IPS-18a (cell line): ENCODE results near the gene IRAK2.
"Not testable (repeated sequence)": the region's sequence is repeated elsewhere in the genome, so short reads cannot be mapped to it uniquely, and the experiment has no call there.

ENCODE experiments used
- H3K27ac ChIP-seq: one replicate; pipeline ENCODE4 v1.5.1; 2013; ENCODE audit warnings: low read length
- H3K27me3 ChIP-seq: one replicate; pipeline ENCODE4 v1.6.1; 2013; ENCODE audit warnings: mild to moderate bottlenecking, low read length; ENCODE audit not compliant: control insufficient read depth, insufficient read depth
- H3K36me3 ChIP-seq: one replicate; pipeline ENCODE4 v1.6.1; 2013; ENCODE audit warnings: low read depth, low read length; ENCODE audit not compliant: control insufficient read depth
- H3K4me1 ChIP-seq: one replicate; pipeline ENCODE4 v1.6.1; 2013; ENCODE audit warnings: low read depth, low read length; ENCODE audit not compliant: control insufficient read depth
- H3K4me3 ChIP-seq: one replicate; pipeline ENCODE4 v1.5.1; 2013; ENCODE audit warnings: low read length
- H3K9ac ChIP-seq: one replicate; pipeline ENCODE4 v1.6.1; 2013; ENCODE audit warnings: mild to moderate bottlenecking, low read length, moderate library complexity
- H3K9me3 ChIP-seq: one replicate; pipeline ENCODE4 v1.6.1; 2013; ENCODE audit warnings: low read depth, low read length; ENCODE audit not compliant: control insufficient read depth

The IRAK2 gene

GRCh38 chr3:10251006-10251405, 86.3 kb downstream of the IRAK2 start:
- Histone ChIP-seq H3K27ac (no peak overlapping the region), H3K4me1 (peaks cover 10% of the 10 kb centered on the region), H3K9me3 (peaks cover 3% of the 10 kb centered on the region), H3K9ac (no peak overlapping the region), H3K36me3 (peaks cover 8% of the 10 kb centered on the region), H3K27me3 (no peaks in the 10 kb centered on the region), H3K4me3 (no peak overlapping the region)

DNA sequence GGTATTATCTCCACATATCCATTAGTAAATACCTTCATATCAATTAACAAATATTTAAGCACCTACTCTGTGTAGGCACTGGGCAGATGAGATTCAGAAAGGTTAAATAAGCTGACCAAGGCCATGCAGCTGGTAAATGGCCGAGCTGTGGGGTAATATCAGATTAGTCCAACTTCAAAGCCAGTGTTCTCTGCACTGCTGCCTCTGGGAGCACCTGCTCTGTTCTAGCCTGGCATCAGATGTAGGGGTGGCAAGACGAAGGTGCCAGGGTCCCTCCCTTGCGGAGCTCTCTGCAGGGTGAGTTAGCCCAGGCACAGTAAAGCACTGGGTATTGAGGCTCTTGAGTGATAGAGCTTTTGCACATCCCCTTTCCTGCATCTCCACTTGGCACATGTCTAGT, 89.0 kb downstream of the IRAK2 start:
- Histone ChIP-seq H3K27me3 (no peaks in the 10 kb centered on the region), H3K9me3 (no peaks in the 10 kb centered on the region), H3K4me3 (no peak overlapping the region), H3K4me1 (peaks cover 6% of the 10 kb centered on the region), H3K9ac (no peak overlapping the region), H3K27ac (no peak overlapping the region), H3K36me3 (peaks cover 10% of the 10 kb centered on the region)

- Histone ChIP-seq H3K4me1 (no peaks in the 10 kb centered on the region), H3K4me3 (no peak overlapping the region), H3K36me3 (peaks cover 26% of the 10 kb centered on the region), H3K9ac (no peak overlapping the region), H3K9me3 (no peaks in the 10 kb centered on the region), H3K27ac (no peak overlapping the region), H3K27me3 (no peaks in the 10 kb centered on the region)
These were observed 91.1 kb downstream of the IRAK2 start for GRCh38 chr3:10255835-10256234.

- Histone ChIP-seq H3K9me3 (no peaks in the 10 kb centered on the region), H3K9ac (no peak overlapping the region), H3K4me3 (no peak overlapping the region), H3K4me1 (peaks cover 5% of the 10 kb centered on the region), H3K36me3 (peaks cover 25% of the 10 kb centered on the region), H3K27ac (no peak overlapping the region), H3K27me3 (no peaks in the 10 kb centered on the region)
These were observed 94.3 kb downstream of the IRAK2 start for GRCh38 chr3:10259036-10259435.

GRCh38 chr3:10259798-10260197, 95.1 kb downstream of the IRAK2 start:
- Histone ChIP-seq H3K36me3 (peaks cover 25% of the 10 kb centered on the region), H3K4me3 (no peak overlapping the region), H3K27ac (no peak overlapping the region), H3K9ac (no peak overlapping the region), H3K4me1 (peaks cover 7% of the 10 kb centered on the region), H3K9me3 (no peaks in the 10 kb centered on the region), H3K27me3 (no peaks in the 10 kb centered on the region)

DNA sequence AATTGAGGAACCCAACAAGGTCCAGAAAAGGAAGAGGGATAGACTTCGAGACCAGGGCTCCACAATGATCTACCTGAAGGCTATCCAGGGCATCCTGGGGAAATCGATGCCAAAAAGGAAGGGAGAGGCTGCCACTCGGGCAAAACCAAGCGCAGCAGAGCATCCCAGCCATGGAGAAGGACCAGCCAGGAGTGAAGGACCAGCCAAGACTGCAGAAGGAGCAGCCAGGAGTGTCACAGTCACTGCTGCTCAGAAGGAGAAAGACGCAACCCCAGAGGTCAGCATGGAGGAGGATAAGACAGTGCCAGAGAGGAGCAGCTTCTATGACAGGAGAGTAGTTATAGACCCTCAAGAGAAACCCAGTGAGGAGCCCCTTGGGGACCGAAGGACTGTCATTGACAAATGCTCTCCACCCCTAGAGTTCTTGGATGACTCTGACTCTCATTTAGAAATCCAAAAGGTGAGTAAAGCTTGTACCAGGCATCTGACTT, 95.5 kb downstream of the IRAK2 start:
- H3K4me3 ChIP-seq, result no peak overlapping the region
- H3K9ac ChIP-seq, result no peak overlapping the region
- peaks cover 7% of the 10 kb centered on the region for H3K4me1 ChIP-seq
- H3K27ac ChIP-seq, result no peak overlapping the region
- no peaks in the 10 kb centered on the region for H3K9me3 ChIP-seq
- no peaks in the 10 kb centered on the region for H3K27me3 ChIP-seq
- peaks cover 25% of the 10 kb centered on the region for H3K36me3 ChIP-seq

DNA sequence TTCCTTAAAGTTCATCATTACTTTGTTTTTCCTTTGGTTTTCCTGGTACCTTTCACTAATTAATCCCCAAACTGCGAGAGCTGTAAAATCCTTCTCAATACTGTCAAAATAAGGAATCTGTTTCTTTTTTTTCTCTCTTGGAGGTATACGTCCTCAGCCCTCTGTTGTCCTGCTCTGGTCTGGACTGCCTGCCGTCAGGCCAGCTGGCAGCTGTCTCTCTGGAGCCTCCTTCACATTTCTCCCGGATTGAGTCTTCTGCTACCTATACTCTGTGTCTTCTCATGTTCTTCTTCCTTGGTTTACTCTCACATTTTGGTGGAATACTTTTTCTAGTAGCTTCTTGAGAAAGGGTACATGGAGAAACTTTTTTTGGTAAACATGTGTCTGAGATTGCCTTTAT, 97.3 kb downstream of the IRAK2 start:
- peaks cover 7% of the 10 kb centered on the region for H3K4me1 ChIP-seq
- H3K27me3 ChIP-seq, result no peaks in the 10 kb centered on the region
- no peak overlapping the region for H3K9ac ChIP-seq
- no peak overlapping the region for H3K4me3 ChIP-seq
- peaks cover 21% of the 10 kb centered on the region for H3K36me3 ChIP-seq
- no peak overlapping the region for H3K27ac ChIP-seq
- no peaks in the 10 kb centered on the region for H3K9me3 ChIP-seq

- H3K4me1 ChIP-seq, result peaks cover 7% of the 10 kb centered on the region
- H3K4me3 ChIP-seq, result no peak overlapping the region
- no peak overlapping the region for H3K27ac ChIP-seq
- H3K9ac ChIP-seq, result no peak overlapping the region
- no peaks in the 10 kb centered on the region for H3K27me3 ChIP-seq
- H3K9me3 ChIP-seq, result no peaks in the 10 kb centered on the region
- H3K36me3 ChIP-seq, result peaks cover 21% of the 10 kb centered on the region
These were observed 99.1 kb downstream of the IRAK2 start for GRCh38 chr3:10263646-10264363.

GRCh38 chr3:10265833-10266232, 101.1 kb downstream of the IRAK2 start:
- Histone ChIP-seq H3K4me1 (peaks cover 7% of the 10 kb centered on the region), H3K4me3 (no peak overlapping the region), H3K9me3 (no peaks in the 10 kb centered on the region), H3K27ac (no peak overlapping the region), H3K9ac (no peak overlapping the region), H3K27me3 (no peaks in the 10 kb centered on the region), H3K36me3 (peaks cover 23% of the 10 kb centered on the region)

DNA sequence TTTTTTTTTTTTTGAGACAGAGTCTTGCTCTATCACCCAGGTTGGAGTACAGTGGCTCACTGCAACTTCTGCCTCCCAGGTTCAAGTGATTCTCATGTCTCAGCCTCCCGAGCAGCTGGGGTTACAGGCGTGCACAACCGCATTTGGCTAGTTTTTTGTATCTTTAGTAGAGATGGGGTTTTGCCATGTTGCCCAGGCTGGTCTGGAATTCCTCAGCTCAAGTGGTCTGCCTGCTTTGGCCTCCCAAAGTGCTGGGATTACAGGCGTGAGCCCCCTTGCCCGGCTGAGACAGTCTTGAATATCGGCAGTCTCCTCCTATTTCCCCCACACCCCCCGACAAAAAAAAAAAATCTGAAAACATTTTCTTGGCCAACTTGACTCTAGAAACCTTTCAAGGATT, 102.2 kb downstream of the IRAK2 start:
- not testable (repeated sequence) for H3K27me3 ChIP-seq, H3K9me3 ChIP-seq, H3K9ac ChIP-seq, H3K4me1 ChIP-seq, H3K4me3 ChIP-seq, H3K27ac ChIP-seq
- H3K36me3 ChIP-seq, result peaks cover 21% of the 10 kb centered on the region

DNA sequence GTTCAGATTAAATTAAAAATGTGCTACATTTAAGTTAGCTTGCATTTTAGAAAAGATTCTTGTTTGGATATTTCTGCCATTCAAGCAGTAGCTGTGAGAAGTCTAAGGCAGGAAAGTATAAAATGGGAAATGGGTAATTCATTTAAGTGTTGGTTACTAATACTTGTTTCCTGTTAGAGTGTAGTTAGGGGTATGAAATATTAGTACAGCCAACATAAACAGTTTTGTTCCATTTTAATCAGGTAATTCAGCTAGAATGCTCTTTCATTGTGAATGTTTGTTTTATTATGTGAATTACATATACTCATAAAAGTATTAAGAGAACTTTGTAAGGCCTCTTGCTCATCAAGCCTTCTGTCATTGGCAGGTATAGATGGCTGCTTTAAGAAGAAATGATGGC, 103.4 kb downstream of the IRAK2 start:
- Histone ChIP-seq H3K4me1 (peaks cover 7% of the 10 kb centered on the region), H3K4me3 (no peak overlapping the region), H3K9me3 (no peaks in the 10 kb centered on the region), H3K9ac (no peak overlapping the region), H3K27ac (no peak overlapping the region), H3K36me3 (peaks cover 19% of the 10 kb centered on the region), H3K27me3 (no peaks in the 10 kb centered on the region)

- Histone ChIP-seq H3K4me1 (peaks cover 3% of the 10 kb centered on the region), H3K27ac (no peak overlapping the region), H3K9ac (no peak overlapping the region), H3K36me3 (peaks cover 19% of the 10 kb centered on the region), H3K4me3 (no peak overlapping the region), H3K9me3 (no peaks in the 10 kb centered on the region), H3K27me3 (no peaks in the 10 kb centered on the region)
These were observed 104.2 kb downstream of the IRAK2 start for GRCh38 chr3:10268930-10269329.
